HCT116 (cell line): ENCODE results near the gene XAGE1B. TPM values are rescaled to one million over a fixed set of nuclear protein-coding genes. Genes with fewer than 3 reads are reported as not detected.
A peak's percentile ranks its signal among the peaks of the same experiment; 100 is the strongest.
"Not testable (repeated sequence)": the region's sequence is repeated elsewhere in the genome, so short reads cannot be mapped to it uniquely, and the experiment has no call there.

Source experiments
- ATAC-seq: fragments of 200-7000 bp; cut with Tn5 transposase; 2 replicates; pipeline ENCODE4 v1.9.1; 2020; ENCODE audit warnings: mild to moderate bottlenecking, moderate library complexity
- BruUV-seq: library from RNA; stranded (reverse); fragments of 400-500 nt; replicated peaks from 2 replicates; lab custom pipeline; 2021; lab: Mats Ljungman, UMichigan
- CTCF ChIA-PET: fragments of 300-600 bp; sonication (Branson Sonifier 250); formaldehyde crosslinking; loops from one replicate; lab custom pipeline; 2021; ENCODE audit warnings: antibody characterized with exemption; lab: Charles Lee
- POLR2A ChIA-PET: fragments of 300-600, 350-600 bp; sonication (Branson Sonifier 250); formaldehyde crosslinking; loops from one replicate; lab custom pipeline; 2021; ENCODE audit warnings: antibody characterized with exemption; lab: Charles Lee
- RAD21 ChIA-PET, 2 experiments: fragments of 300-600 bp; sonication (Branson Sonifier 250); formaldehyde crosslinking; loops; one replicate each; lab custom pipeline; 2023; ENCODE audit warnings: low total read pairs in 2 of 2; ENCODE audit not compliant: uncharacterized antibody in 2 of 2, unreplicated experiment in 2 of 2, low non-redundant PET in 1 of 2; lab: Charles Lee
- DNase-seq: peaks from one replicate; pipeline ENCODE4 v3.0.0-alpha.2; 2010; ENCODE audit warnings: low read depth, low spot score
- H2AFZ ChIP-seq: fragments of 200-600 bp; shearing (Covaris generic), sonication (generic); 2 replicates; pipeline ENCODE4 v1.6.1; 2017; ENCODE audit warnings: low read depth, mixed run types, mixed read lengths, antibody characterized with exemption, low read length; ENCODE audit not compliant: poor library complexity, severe bottlenecking
- H3K27ac ChIP-seq: 2 replicates; pipeline ENCODE4 v1.5.1; 2012; ENCODE audit warnings: low read depth, low read length
- H3K27me3 ChIP-seq: fragments of 200-600 bp; sonication (generic); 2 replicates; pipeline ENCODE4 v1.6.1; 2016; ENCODE audit warnings: mixed run types, low read length, mixed read lengths; ENCODE audit not compliant: insufficient read depth
- H3K36me3 ChIP-seq, 2 experiments: fragments of 200-500 bp in 1 of 2; fragments of 200-600 bp in 1 of 2; sonication (Bioruptor generic) in 1 of 2; sonication (generic) in 1 of 2; 2 replicates each; pipeline versions ENCODE4 v1.5.1 to v1.6.1; 2014 to 2016; ENCODE audit warnings: low read length in 2 of 2, inconsistent platforms in 1 of 2, mixed read lengths in 1 of 2, mixed run types in 1 of 2; ENCODE audit not compliant: insufficient read depth in 2 of 2, control insufficient read depth in 1 of 2
- H3K4me1 ChIP-seq, 2 experiments: fragments of 200-600 bp in 1 of 2; sonication (generic) in 1 of 2; 2 replicates each; pipeline versions ENCODE4 v1.5.1 to v1.6.1; 2012 to 2017; ENCODE audit warnings: low read length in 2 of 2, inconsistent platforms in 1 of 2, mild to moderate bottlenecking in 1 of 2, mixed read lengths in 1 of 2, mixed run types in 1 of 2, moderate library complexity in 1 of 2; ENCODE audit not compliant: insufficient read depth in 2 of 2, control insufficient read depth in 1 of 2
- H3K4me2 ChIP-seq: fragments of 200-600 bp; sonication (generic); 2 replicates; pipeline ENCODE4 v1.6.1; 2017; ENCODE audit warnings: mixed run types, low read length, mixed read lengths
- H3K4me3 ChIP-seq, 2 experiments: fragments of 200-600 bp in 1 of 2; sonication (generic) in 1 of 2; replicated peaks in 1 of 2; 2 replicates each; pipeline ENCODE4 v1.5.1; 2011 to 2016; ENCODE audit warnings: low read length in 2 of 2, control low read depth in 1 of 2, low read depth in 1 of 2, mild to moderate bottlenecking in 1 of 2, mixed read lengths in 1 of 2, mixed run types in 1 of 2
- H3K79me2 ChIP-seq: fragments of 200-600 bp; sonication (generic); 2 replicates; pipeline ENCODE4 v1.6.1; 2017; ENCODE audit warnings: mild to moderate bottlenecking, mixed run types, low read length, moderate library complexity, mixed read lengths; ENCODE audit not compliant: insufficient read depth
- H3K9ac ChIP-seq: fragments of 200-600 bp; sonication (generic); 2 replicates; pipeline ENCODE4 v1.6.1; 2016; ENCODE audit warnings: low read length, mixed read lengths
- H3K9me2 ChIP-seq: fragments of 200-600 bp; sonication (generic), shearing (Covaris generic); 2 replicates; pipeline ENCODE4 v1.6.1; 2017; ENCODE audit warnings: mixed run types, mild to moderate bottlenecking, moderate library complexity; ENCODE audit not compliant: insufficient read depth
- H3K9me3 ChIP-seq, 2 experiments: fragments of 200-500 bp in 1 of 2; fragments of 200-600 bp in 1 of 2; sonication (Bioruptor generic) in 1 of 2; sonication (generic) in 1 of 2; 2 replicates each; pipeline ENCODE4 v1.6.1; 2014 to 2017; ENCODE audit warnings: low read length in 2 of 2, mixed read lengths in 2 of 2, inconsistent platforms in 1 of 2, low read depth in 1 of 2, mild to moderate bottlenecking in 1 of 2, mixed run types in 1 of 2, moderate library complexity in 1 of 2; ENCODE audit not compliant: control insufficient read depth in 1 of 2, insufficient read depth in 1 of 2
- H4K20me1 ChIP-seq: fragments of 200-600 bp; sonication (generic), shearing (Covaris generic); 2 replicates; pipeline ENCODE4 v1.6.1; 2017; ENCODE audit warnings: mixed run types, mild to moderate bottlenecking, moderate library complexity; ENCODE audit not compliant: insufficient read depth
- CEBPB ChIP-seq: IDR thresholded peaks from 2 replicates; pipeline ENCODE4 v1.6.1; 2012; ENCODE audit warnings: low read depth
- ELF1 ChIP-seq: IDR thresholded peaks from 2 replicates; pipeline ENCODE4 v1.6.1; 2012; ENCODE audit warnings: low read depth, borderline replicate concordance
- EZH2phosphoT487 ChIP-seq: fragments of 200-600 bp; IDR thresholded peaks from 2 replicates; pipeline ENCODE4 v1.6.1; 2018; ENCODE audit warnings: antibody characterized with exemption, borderline replicate concordance
- FOSL1 ChIP-seq: IDR thresholded peaks from 2 replicates; pipeline ENCODE4 v1.6.1; 2012; ENCODE audit warnings: low read depth
- MAX ChIP-seq: IDR thresholded peaks from 2 replicates; pipeline ENCODE4 v1.6.1; 2012
- POLR2A ChIP-seq: IDR thresholded peaks from 2 replicates; pipeline ENCODE4 v1.7.0; 2011; ENCODE audit warnings: borderline replicate concordance; ENCODE audit not compliant: insufficient read depth, insufficient read length; ENCODE audit errors: extremely low read depth
- RAD21 ChIP-seq: IDR thresholded peaks from 2 replicates; pipeline ENCODE4 v1.6.1; 2012; ENCODE audit warnings: low read depth, mild to moderate bottlenecking
- TCF7L2 ChIP-seq: IDR thresholded peaks from 2 replicates; pipeline ENCODE4 v1.7.0; 2011; ENCODE audit warnings: borderline replicate concordance, inconsistent platforms; ENCODE audit not compliant: insufficient read depth, insufficient read length; ENCODE audit errors: extremely low read depth
- ZBTB33 ChIP-seq: IDR thresholded peaks from 2 replicates; pipeline ENCODE4 v1.6.1; 2011; ENCODE audit warnings: mild to moderate bottlenecking, low read length, moderate library complexity; ENCODE audit not compliant: insufficient replicate concordance; ENCODE audit errors: extremely low read depth
- ZFX ChIP-seq: fragments of 450-650 bp; IDR thresholded peaks from 2 replicates; pipeline ENCODE4 v1.6.1; 2017
- ZNF274 ChIP-seq: fragments of 200-500 bp; sonication (Bioruptor generic); IDR thresholded peaks from 2 replicates; pipeline ENCODE4 v1.6.1; 2014; ENCODE audit warnings: mild to moderate bottlenecking, low read depth, low read length, inconsistent platforms
- intact Hi-C: fragments of 100-400 bp; cut with micrococcal nuclease; formaldehyde crosslinking; loops from 2 replicates; pipeline ENCODE4 v1.10.0; 2022
- total RNA-seq: library from RNA; stranded (reverse); gene quantifications from one replicate; pipeline ENCODE4 v1.2.1, GENCODE V29; 2021; ENCODE audit not compliant: unreplicated experiment

The XAGE1B gene
- total RNA-seq, 1 experiment from 2014 or later, result not detected

- H3K27ac ChIP-seq, POLR2A ChIA-PET, H4K20me1 ChIP-seq, RAD21 ChIA-PET, H3K4me1 ChIP-seq, intact Hi-C loops, H3K9ac ChIP-seq, H3K9me2 ChIP-seq, ATAC-seq, BruUV-seq, H3K36me3 ChIP-seq, H3K79me2 ChIP-seq, H3K4me2 ChIP-seq, CTCF ChIA-PET, H2AFZ ChIP-seq, H3K4me3 ChIP-seq, H3K27me3 ChIP-seq, H3K9me3 ChIP-seq, DNase-seq: not testable (repeated sequence)
Observed at GRCh38 chrX:52516110-52516986, 515 bp downstream of the XAGE1B start.

- RAD21 ChIA-PET, POLR2A ChIA-PET, H3K79me2 ChIP-seq, BruUV-seq, H3K4me1 ChIP-seq, H3K4me3 ChIP-seq, intact Hi-C loops, CTCF ChIA-PET, H3K36me3 ChIP-seq, H3K27me3 ChIP-seq, H3K9ac ChIP-seq, DNase-seq, H2AFZ ChIP-seq, H3K9me3 ChIP-seq, H3K4me2 ChIP-seq, H3K27ac ChIP-seq, H3K9me2 ChIP-seq, H4K20me1 ChIP-seq: not testable (repeated sequence)
- peak; percentile 80 for ATAC-seq
Observed at GRCh38 chrX:52511126-52511525, 5.7 kb downstream of the XAGE1B start.

GRCh38 chrX:52509916-52510315 is 6.9 kb downstream of the XAGE1B start:
- H4K20me1 ChIP-seq, result no peaks in the 10 kb centered on the region
- H3K4me3 ChIP-seq, result no peak overlapping the region
- ATAC-seq (no peak), DNase-seq (no peak)
- H3K9me3 ChIP-seq, result no peaks in the 10 kb centered on the region
- no peak overlapping the region for H3K9ac ChIP-seq
- peaks cover 4% of the 10 kb centered on the region; the same call in 1 of the 2 replicates for H3K27me3 ChIP-seq
- RAD21 ChIA-PET, result no interaction called here
- intact Hi-C loops, result no loop called here
- H3K27ac ChIP-seq, result no peak overlapping the region
- POLR2A ChIA-PET, result no interaction called here
- CTCF ChIA-PET, result no interaction called here
- H3K4me2 ChIP-seq, result no peak overlapping the region
- no peaks in the 10 kb centered on the region for H3K36me3 ChIP-seq
- no peaks in the 10 kb centered on the region for H3K9me2 ChIP-seq
- H3K4me1 ChIP-seq, result no peaks in the 10 kb centered on the region
- no TSS peak for BruUV-seq
- no peak overlapping the region for H2AFZ ChIP-seq
- no peaks in the 10 kb centered on the region for H3K79me2 ChIP-seq
- TF ChIP-seq EZH2phosphoT487 (no peak), RAD21 (no peak), CEBPB (no peak), ZBTB33 (no peak), ZFX (no peak), POLR2A (no peak), FOSL1 (no peak), ELF1 (no peak), TCF7L2 (no peak), MAX (no peak), ZNF274 (no peak)
